Lung microvascular endothelial cell (primary cell): ENCODE measurements around the gene DAB2IP. TPM values are rescaled to one million over a fixed set of nuclear protein-coding genes. Genes with fewer than 3 reads are reported as not detected.
A peak's percentile ranks its signal among the peaks of the same experiment; 100 is the strongest.

ENCODE experiments used
- DNase-seq, 2 donors: peaks; one replicate each; pipeline versions ENCODE4 v3.0.0 to v3.0.0-alpha.2; 2010; ENCODE audit warnings: low read depth in 2 of 2
- total RNA-seq: library from RNA; depleted of rRNA; stranded (reverse); fragments of >200 nt; gene quantifications from 2 replicates; pipeline ENCODE4 v1.2.1, GENCODE V29; 2014

DAB2IP gene
- total RNA-seq, 1 donor from 2014 or later = 14.1 TPM

DNA sequence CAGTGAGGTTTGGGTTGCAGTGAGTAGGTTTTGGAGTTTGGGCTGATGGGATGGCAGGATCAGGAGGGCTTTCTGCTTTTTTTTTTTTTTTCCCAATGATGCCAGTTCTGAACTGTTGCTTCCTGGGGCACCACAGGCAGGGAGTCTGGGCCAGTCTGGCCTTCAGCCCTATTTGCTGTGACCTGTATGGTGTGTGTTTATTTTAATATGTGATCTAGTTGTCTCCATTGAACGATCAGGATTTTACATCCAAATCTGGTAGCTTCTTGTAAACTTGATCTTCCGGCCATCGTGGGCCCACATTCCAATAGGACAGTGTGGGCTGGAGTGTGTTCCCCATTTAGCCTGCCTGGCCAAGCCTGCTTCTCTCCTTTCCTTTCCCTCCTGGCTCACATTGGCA is 25.8 kb upstream of the DAB2IP start:
- no peak for DNase-seq

DNA sequence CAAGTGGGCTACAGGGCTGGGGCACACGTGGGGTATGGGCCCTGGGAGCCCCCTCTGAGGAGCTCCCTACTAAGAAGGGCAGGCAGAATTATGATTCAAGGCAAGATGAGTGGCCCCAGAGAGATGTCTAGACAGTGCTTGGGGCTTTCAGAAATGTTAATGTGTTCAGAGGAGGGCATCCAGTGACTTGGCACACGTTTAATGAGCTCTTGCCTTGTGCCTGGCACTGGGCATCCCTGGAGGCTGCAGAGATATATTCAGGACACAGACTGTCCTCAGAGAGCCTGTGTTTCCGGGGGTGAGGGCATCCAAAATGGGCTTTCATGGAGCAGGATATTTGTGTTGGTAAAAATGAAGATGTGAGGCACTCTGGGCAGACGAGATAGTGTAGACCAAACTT is 25.4 kb upstream of the DAB2IP start:
- no peak for DNase-seq

DNA sequence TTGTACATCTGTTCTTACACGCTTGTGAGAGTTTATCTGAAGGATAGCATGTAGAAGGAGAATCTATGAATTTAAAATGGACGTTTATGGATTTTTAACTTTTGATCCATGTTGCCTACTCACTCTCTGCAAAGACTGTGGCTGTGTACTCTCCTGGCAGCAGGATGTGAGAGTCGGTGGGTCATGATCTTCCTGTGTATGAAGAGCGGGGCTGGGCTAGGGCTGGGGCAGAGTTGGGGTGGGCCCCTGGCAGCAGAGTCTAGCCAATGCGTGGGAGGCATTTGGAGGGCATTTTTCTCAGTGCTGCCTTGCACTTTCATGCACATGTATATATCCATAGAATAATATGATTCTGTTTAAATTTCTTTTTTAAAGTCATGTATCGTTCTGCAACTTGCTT is 24.0 kb upstream of the DAB2IP start:
- DNase-seq = no peak

DNA sequence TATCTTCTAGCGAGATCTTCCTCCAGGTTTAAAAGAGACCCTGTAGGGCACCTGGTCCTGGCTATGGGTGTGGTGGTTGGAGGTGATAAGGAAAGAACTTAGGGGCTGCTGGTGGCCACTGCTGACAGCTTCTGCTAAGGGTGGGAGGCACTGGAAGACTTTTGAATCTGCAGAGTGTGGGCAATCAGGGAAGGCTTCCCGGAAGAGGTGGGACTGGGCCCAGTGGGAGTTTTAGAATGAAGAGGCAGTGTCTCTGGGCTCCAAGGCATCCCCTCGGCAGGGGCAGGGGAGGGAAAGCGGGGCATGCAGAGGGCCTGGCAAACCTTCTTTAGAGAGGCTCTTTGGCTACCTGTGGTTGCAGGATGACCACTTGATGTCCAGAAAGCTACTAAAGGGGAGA is 23.0 kb upstream of the DAB2IP start:
- no peak for DNase-seq

DNA sequence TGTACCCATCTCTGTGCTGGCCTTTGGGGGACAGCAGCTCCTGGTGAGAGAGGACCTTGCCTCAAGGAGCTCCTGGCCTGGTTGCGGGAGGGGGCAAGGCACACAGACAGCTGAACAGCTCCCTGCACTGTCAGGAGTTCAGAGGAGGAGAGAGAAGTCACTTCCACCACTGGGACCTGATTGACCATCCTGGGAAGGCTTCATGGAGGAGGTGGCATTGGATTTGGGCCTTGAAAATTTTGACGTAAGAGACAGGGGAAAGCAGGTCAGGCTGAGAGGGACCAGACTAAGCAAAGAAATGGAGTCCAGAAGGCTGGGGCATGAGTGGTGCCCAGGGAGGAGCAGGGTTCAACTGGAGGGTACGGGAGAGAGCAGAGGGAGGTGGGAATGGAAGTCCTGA is 20.3 kb upstream of the DAB2IP start:
- no peak for DNase-seq

DNA sequence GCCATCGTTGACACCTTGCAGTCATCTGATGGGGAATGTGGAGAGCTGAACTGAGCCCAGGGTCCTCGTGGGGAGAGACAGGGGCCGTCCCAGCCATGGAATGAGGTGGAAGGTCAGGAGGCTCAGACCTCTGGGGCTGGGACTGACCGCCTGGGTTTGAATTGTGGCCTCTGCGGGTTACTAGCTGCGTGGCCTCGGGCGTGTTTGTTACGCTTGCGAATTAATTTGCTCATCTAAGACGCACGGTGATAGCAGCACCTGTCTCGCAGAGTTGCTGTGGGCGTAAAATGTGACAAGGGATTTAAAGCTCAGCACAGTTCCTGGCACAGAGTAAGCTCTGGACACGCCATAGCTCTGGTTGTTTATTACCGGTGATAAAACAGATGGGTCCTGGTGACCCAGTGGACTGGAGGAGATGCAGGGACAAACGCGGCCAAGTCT is 19.4 kb upstream of the DAB2IP start:
- DNase-seq = no peak

DNA sequence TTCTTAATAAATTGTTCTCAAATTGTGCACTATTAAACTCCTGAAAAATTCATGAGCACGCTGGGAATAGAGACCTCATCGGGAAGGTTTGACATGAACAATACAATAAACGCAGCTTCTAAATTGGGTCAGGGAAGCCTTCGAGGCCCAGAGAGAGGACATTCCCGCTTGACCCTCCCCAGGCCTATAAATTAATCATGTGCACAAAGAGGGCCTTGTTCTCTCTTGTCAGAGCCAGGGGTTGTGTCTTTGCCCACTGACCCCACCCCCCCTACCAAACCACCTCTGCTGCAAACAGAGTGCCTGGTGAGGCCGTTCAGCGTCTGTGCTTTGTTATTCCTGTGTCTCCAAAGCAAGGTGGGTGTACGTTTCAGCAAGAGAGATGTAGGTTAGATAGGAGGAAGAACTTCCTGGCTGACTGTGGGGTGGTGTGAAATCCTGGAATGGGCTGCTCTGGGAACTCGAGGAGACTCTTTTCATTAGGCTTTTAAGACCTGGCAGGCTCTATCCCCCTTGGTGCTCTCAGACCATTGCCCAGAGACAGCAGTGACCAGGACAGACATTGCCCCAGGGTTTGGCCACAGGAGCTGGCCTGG is 18.2 kb upstream of the DAB2IP start:
- DNase-seq = no peak

DNA sequence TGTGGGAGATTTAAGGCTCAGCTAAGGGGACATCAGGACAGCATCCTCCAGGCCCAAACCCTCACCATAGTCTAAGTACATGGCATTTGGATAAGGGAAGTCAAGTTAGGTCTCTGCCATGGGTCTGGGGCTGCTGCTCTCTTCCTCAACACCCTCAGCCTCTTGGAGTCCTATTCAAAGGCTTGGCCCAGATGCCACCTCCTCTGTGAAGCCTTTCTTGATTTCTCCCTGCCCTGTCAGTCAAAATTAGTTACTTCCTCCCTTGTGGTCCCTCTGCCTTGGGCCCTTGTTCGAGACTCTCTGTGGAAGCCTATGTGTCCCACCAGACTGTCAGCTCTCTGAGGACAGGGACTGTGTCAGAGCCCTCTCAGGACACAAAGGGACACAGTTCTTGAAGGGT is 17.7 kb upstream of the DAB2IP start:
- no peak for DNase-seq

DNA sequence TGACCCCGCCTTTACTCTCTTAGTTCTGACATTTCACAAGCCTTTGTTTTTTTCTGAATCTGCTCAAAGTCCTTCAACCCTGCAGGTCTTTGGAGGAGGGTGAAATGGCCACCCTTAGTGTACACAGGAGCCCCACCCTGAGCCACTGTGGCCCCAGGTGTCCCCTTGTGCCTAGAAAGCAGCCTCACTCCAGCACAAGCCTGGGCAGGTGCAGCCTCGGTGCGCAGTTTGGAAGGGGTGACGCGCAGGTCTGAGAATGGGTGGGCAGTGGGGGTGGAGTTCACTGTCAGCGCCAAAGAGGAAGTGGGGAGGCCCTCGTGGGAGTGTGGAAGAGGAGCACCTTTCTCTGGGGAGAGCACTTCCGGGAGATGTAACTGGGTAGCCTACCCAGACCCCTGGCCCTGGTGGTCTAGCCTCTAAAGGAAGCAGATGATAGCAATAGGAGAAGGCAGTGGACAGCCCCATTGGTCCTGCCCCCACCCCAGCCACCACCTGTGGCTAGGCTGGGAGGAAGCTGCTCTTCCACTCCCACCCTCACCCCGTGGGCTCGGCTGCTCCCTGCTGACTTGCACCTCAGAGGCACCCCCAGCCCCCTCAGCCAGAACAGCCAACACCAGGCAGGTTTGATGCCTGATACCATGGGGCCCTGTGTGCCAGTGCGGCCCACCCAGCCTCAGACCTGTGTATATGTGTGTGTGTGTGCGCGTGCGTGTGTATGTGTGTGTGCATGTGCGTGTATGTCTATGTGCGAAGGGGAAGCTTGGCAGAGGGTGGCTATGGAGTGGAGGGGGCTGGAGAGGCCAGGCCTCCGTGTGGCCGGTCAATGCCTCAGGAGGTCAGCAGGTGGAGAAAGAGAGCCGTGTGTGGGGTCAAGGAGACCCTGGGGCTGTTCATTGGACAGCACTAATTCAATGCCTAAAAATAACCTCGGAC is 16.8 kb upstream of the DAB2IP start:
- peak; percentile 13 to 61 for DNase-seq

DNA sequence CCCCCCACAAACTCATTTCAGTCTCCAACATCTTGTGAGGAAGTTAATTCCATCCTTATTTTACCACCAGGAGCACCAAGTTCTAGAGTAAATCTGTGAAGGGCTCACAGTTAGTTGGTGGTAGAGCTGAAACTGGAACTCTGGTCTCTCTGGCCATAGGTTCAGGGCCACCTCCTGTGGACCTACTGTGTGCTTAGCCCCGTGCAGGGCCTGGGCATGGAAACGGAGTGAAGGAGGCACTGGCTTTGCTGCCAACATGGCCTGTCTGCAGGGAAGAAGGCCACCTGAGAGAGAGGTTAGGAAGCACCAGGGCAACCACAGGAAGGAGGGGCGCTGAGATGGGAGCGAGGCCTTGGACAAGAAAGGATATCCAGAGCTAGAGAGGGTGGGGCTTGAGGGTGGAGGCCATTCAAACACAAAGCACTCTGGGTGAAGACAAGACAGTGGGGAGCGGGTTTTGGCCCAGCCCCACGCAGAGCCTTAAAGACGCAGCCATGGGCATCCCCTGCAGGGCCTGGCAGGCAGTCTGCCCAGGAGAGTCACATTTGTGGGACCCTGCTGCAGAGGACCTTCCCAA is 16.0 kb upstream of the DAB2IP start:
- no peak for DNase-seq

DNA sequence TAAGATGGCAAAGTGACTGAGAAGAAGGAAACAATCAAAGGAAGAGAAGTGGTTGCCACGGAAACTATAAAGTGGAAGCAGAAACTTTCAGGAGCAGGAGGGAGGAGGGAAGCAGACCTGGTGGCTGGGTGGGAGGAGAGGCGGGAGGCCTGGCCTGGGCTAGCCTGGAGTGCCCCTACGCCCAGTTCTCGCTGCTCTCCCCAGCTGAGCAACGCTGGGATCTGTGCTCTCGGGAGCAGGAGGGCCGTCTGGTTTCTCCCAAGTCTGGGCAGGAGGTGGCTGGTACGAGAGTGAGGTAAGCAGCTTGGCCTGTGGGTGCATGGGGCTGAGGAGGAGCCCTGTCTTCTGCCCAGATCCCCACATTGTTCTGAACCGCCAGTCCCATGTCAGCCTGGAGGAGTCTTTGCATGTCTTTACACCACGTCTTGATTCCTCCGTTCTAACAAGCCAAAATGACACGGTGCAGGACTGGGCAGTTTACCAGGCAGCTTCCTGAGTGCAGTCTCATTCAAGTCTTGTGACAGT is 15.0 kb upstream of the DAB2IP start:
- peak in 1 of 2 donors; percentile 50 for DNase-seq

DNA sequence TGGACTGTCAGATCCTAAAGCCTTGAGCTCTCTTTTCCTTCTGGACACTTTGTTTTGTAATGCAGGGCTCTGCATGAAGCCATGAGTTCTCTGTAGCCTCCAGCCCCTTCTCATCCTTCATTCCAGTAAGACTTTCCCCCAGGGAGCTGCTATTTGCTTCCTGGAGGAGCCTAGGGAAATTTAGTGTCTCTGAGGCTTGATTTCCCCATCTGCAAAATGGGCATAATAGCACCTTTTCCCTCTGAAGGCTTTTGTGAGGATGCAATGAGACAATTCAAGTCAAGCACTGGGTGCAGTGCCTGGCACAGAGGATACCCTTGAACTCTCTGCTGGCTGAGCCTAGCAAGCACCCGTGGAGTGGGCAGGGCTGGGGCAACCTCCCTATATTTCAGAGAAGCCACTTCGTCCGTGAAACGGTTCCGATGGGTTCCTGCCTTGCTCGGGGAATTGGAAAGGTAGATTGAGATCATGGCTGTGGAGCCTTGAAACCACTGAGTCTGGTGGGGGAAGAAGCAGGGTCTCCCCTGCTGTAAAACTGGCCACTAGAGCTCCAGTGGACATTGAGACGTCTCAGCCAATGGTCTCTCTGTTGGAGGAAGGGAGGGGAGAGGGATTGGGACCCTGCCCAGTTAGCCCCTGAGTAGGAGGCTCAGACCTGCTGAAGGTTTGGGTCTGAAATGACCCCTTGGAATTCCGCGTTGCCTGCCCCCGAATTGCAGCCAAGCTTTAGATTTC is 14.3 kb upstream of the DAB2IP start:
- DNase-seq = no peak

DNA sequence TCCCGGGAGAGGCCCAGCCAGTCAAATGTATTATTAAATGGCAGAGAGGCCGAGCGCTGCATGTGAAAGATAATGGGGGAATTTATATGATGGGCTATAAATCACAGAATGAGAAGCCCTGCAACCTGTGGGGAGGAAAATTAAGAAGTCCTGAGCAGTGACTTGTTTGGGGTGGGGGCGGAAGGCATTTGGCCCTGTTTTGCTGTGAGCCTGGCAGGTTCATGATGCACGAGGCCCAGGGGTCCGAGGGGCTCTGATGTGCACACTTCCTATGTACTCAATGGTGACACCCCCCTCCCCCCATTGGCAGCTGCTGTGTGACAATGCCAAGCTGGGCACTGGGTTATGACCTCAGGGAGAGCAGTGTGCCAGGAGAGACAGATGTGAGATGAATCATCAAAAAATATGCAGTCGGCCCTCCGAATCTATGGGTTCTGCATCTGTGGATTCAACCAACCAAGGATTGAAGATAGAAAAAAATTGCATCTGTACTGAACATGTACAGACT is 13.7 kb upstream of the DAB2IP start:
- no peak for DNase-seq

DNA sequence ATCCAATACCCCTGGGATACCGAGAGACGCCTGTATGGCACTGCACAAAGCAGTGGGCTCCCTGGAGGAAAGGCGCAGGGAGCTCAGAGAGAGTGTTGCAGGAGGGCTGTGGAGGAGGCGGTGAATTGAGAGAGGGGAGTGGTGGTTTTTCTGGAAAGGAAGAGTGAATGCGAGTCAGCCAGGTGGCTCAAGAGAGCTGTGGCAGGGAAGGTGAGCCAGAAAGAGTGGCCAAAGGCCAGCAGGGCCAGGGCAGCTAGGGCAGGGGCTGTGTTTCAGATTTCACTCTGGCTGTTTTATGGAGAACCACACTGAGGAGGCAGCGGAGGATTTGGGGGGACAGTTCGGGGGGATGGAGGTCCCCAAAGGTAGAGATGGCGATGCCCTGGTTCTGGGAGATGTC is 13.0 kb upstream of the DAB2IP start:
- DNase-seq = no peak

DNA sequence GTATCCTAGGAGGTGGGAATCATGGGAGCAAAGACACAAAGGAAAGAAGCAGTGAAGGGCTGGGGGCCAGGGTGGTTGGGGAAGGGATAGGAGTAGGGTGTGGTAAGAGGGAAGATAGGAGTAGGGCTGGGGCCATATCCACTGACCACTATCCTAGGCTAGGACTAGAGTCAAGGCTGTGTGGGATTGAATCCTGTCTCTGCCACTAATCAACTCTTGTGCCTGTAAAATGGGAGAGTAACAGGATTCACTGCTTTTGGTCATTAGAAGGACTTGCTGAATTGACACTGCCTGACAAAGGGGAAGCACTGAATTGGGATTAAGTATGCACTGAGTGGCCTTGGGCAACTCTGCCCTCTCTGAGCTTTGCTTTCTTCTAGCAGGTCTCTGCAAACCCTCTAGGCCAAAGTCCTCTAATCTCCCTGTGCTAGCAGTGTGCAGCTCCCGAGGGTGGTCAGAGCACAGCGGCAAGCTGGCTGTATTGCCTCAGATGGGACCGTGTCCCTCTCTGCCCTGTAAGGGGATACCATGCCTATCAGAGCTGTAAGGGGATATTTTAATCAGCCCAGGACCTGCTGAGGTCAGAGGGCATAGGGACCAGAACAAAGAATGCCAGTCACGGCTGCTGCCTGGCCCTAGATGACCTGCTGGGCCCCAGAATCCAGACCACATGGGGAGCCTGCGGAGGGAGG is 12.4 kb upstream of the DAB2IP start:
- DNase-seq = no peak

DNA sequence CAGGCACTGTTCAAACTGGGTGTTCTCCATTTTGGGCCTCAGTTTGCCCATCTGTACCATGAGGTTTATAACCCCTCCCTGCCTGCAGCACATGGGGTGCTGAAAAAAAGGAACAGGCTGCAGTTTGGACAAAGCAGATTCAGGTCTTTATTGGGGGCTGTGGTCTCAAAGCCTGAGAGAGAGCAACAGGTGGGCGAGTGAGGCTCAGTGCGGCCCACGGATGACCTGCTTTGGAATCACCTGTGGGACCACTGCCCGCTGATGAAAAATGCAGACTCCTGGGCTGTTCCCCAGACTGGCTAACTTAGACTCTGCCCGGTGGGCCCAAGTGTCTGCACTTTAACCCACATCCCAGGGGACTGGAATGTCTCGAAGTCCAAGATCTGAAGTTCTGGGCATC is 11.8 kb upstream of the DAB2IP start:
- no peak for DNase-seq

DNA sequence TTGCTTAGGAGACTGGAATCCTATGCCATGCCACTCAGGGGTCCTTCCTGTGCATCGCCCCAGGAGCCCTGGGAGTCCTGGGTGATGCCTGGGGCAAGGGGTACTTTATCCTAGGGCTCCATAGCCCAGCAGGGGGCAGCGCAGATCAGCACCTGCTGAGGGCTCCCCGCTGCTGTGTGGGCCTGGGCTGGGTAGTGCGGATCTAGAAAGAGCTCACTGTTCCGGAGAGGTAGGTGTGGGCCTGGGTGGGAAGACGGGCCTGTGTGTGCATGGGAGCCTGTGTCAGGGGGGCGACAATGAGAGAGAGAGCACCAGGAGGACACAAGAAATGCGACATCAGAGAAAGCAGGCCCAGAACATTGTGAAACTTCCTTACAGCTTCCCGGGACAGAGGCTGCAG is 11.4 kb upstream of the DAB2IP start:
- DNase-seq = peak; percentile 47 to 76

DNA sequence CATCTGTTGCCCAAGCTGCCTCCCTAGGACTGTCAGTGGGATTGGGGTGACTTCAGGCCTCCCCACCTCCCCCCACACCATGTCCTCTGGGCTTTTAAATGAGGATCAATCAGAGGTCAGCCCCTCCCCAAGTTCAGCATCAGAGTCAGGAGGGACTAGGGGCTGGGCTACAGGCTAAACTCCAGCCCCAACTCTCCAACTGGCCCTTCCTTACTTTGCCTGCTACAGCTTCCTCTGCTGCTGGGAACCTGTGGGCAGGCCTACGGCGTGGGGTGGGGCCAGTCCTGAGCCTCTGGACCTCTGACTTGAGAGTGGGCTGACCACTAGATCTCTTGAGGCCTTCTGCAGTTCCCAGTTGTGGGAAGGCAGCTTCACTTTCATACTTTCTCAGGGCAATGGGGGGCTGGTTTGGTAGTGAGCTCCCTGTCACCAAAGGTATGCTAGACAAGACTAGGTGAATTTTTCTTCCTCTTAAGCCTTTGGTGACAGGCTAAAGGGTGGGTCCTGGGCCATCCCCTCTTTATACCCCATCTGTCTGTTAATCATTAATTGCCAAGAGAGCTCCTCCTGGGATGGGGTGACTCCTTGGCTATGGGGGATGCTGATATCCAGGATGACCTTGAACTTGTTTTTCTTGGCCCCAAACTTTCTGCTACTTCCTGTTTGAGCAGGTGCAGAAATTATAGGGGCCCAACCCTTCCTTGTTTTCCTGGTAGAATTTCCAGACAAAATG is 10.8 kb upstream of the DAB2IP start:
- DNase-seq = no peak

DNA sequence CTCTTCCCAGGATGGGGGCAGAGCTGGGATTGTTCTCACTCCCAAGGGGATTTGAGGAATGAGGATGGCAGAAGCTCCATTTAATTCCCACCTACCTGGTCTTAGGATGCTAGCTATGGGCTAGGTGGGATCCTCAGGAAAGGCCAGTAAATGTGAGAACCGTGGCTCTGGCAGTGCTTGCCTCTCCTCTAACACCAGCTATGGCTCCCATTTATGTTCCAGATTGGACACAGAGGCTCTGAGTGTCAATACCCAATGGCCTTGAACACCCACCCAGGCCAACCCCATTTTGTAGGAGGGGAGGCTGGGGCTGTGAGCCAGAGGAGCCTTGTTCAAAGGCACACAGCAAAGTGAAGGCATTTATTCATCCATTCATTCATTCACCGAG is 10.2 kb upstream of the DAB2IP start:
- DNase-seq = no peak

DNA sequence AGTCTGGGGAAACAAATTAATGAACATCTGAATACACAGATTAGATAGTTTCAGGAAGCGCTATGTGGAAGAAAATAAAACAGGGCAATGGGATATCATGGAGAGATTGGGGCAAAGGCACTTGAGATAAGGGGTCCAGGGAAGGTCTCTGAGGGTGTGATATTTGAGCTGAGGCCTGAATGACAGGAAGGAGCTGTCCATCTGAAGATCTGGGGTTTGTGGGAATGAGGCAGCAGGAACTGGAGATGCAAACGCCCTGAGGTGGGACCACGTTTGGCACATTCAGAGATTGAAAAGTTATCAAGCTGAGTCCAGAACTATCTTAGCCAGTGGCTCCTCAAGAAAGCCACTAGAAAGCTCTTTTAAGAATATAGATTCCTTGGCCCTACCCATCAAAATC is 8.7 kb upstream of the DAB2IP start:
- no peak for DNase-seq
